ENCODE data around the gene IDH3G.

GRCh38 chrX:153763298-153763932 lies 30.8 kb downstream of the IDH3G start:
- TF ChIP-seq EZH2 (IDR thresholded peaks at IDR 0.05), result no peak
- no peak for TF ChIP-seq CTCF (IDR thresholded peaks at IDR 0.05)
- TF ChIP-seq EZH2phosphoT487 (IDR thresholded peaks at IDR 0.05), result no peak

Data from neural progenitor cell (in vitro differentiated cells).